Fibroblast of villous mesenchyme (primary cell): ENCODE measurements around the gene WNT7B. TPM values are rescaled to one million over a fixed set of nuclear protein-coding genes. Genes with fewer than 3 reads are reported as not detected.
A peak's percentile ranks its signal among the peaks of the same experiment; 100 is the strongest.

Source experiments
- DNase-seq: peaks from one replicate; pipeline ENCODE4 v3.0.0-alpha.2; 2010; ENCODE audit warnings: low read depth
- H3K4me3 ChIP-seq: 2 replicates; pipeline ENCODE4 v1.5.1; 2011; ENCODE audit warnings: low read depth, mild to moderate bottlenecking, low read length
- CTCF ChIP-seq: IDR thresholded peaks from 2 replicates; pipeline ENCODE4 v1.5.1; 2012; ENCODE audit warnings: low read depth, mild to moderate bottlenecking, low read length; ENCODE audit not compliant: insufficient read depth
- total RNA-seq: library from RNA; depleted of rRNA; stranded (reverse); fragments of >200 nt; gene quantifications from 2 replicates; pipeline ENCODE4 v1.2.3, GENCODE V29; 2012

The WNT7B gene
- total RNA-seq, 1 donor = under 0.01 TPM

DNA sequence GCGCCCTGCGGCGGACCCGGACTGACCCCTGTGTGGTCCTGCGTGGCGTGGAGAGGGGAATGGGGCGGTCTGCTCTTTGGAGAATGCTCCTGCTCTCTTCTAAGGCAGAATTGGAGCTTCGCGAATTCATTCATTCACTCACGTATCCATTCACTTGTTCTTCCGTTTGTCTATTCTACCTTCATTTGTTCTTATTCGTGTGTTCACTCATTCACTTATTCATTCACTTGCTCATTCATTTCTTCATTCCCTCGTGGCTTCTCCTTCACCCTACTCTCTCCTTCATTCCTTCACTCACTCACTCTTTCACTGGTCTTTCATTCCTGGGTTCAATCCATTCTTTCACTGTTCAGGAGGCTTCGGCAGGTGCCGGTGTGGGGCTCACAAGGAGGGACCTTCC is 69.6 kb downstream of the WNT7B start:
- DNase-seq = no peak
- TF ChIP-seq CTCF = no peak
- H3K4me3 ChIP-seq = no peak overlapping the region

- no peak overlapping the region for H3K4me3 ChIP-seq
- no peak for TF ChIP-seq CTCF
- DNase-seq = no peak
These were observed 70.0 kb downstream of the WNT7B start for GRCh38 chr22:45906946-45907345.

DNA sequence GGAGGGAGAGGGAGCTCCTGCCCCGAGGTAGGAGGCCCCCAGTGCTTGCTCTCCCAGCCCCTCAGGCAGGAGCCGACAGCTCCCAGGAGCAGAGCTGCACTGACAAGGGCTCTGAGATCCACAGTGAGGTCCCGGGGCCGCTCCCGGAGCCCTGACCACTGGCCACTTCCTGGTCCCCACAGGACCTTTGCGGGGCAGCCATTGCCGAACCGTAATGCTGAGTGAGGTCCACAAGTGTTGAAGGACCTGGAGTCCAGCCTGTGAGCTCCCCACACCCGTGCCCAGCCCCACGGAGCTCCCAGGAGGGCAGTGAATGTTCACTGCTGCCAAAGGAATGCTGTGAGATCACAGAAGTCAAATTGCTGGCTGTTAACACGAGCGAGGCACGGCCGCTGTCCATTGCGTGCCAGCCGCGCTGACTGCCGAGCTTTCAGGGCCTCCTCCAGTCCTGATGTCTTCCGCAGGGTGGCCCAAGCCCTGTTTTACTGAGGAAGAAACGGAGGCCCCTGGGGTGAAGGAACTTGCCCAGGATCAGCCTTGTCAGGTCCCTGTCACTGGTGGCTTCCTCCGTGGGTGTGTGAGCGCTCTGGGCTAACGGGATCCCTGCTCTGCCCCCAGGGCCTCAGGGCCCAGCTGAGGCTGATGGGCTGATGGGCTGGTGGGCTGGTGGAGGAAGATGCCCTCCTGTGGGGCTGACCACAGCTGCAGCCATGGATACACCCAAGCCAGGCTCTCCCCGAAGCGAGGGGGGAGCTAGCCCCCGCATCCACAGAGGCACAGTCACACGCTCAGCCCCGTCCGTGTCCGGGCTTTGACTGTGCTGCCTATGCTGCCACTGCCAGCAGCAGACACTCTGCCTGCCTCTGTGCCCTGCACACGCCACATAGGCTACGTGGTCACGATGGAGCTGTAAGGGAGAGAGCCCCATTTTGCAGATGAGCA is 70.8 kb downstream of the WNT7B start:
- peak; percentile 64 for DNase-seq
- TF ChIP-seq CTCF = no peak
- peak overlapping the region; percentile 12 for H3K4me3 ChIP-seq

- no peak overlapping the region for H3K4me3 ChIP-seq
- DNase-seq = no peak
- TF ChIP-seq CTCF = no peak
These were observed 71.5 kb downstream of the WNT7B start for GRCh38 chr22:45905326-45905923.

GRCh38 chr22:45904236-45904635 is 72.7 kb downstream of the WNT7B start:
- DNase-seq = no peak
- H3K4me3 ChIP-seq = no peak overlapping the region
- no peak for TF ChIP-seq CTCF

GRCh38 chr22:45903355-45904135 is 73.4 kb downstream of the WNT7B start:
- no peak for TF ChIP-seq CTCF
- H3K4me3 ChIP-seq = peak overlapping the region; percentile 12
- DNase-seq = peak; percentile 81
